GM10266 (cell line): ENCODE results near the gene TMEM186.
"Not testable (repeated sequence)": the region's sequence is repeated elsewhere in the genome, so short reads cannot be mapped to it uniquely, and the experiment has no call there.

Experiments used
- DNase-seq: peaks from one replicate; pipeline ENCODE4 v3.0.0; 2012; ENCODE audit errors: extremely low spot score
- CTCF ChIP-seq: IDR thresholded peaks from 2 replicates; pipeline ENCODE4 v1.5.1; 2012; ENCODE audit warnings: mild to moderate bottlenecking, low read depth; ENCODE audit not compliant: control insufficient read depth, insufficient read depth; ENCODE audit errors: missing control alignments

The TMEM186 gene

GRCh38 chr16:8797364-8798173, at the start of gene TMEM186, which contains the start of gene PMM2:
Gene TMEM186, minus strand, starts transcription at chr16:8797639. Its CDS starts 25 bp downstream, at chr16:8797614.
Gene PMM2, plus strand, starts transcription at chr16:8797839. Its CDS starts 44 bp downstream, at chr16:8797883.
- TF ChIP-seq CTCF, result no peak
- DNase-seq, result peak; percentile 94

- TF ChIP-seq CTCF, result no peak
- DNase-seq, result no peak
Observed at GRCh38 chr16:8847145-8847544, 49.7 kb upstream of the TMEM186 start.

GRCh38 chr16:8846401-8846932, 49.0 kb upstream of the TMEM186 start:
- no peak for TF ChIP-seq CTCF
- no peak for DNase-seq

GRCh38 chr16:8845699-8846298, 48.4 kb upstream of the TMEM186 start:
- no peak for DNase-seq
- TF ChIP-seq CTCF, result no peak

- not testable (repeated sequence) for DNase-seq
Observed at GRCh38 chr16:8843296-8843695, 45.9 kb upstream of the TMEM186 start.

GRCh38 chr16:8842016-8842415, 44.6 kb upstream of the TMEM186 start:
- not testable (repeated sequence) for DNase-seq

- not testable (repeated sequence) for DNase-seq
Observed at GRCh38 chr16:8837594-8837993, 40.2 kb upstream of the TMEM186 start.

- DNase-seq, result not testable (repeated sequence)
Observed at GRCh38 chr16:8836797-8837196, 39.4 kb upstream of the TMEM186 start.

- no peak for TF ChIP-seq CTCF
- no peak for DNase-seq
Observed at GRCh38 chr16:8832717-8833105, 35.3 kb upstream of the TMEM186 start.
